ENCODE measurements around the gene NFATC1.

Gene NFATC1

DNA sequence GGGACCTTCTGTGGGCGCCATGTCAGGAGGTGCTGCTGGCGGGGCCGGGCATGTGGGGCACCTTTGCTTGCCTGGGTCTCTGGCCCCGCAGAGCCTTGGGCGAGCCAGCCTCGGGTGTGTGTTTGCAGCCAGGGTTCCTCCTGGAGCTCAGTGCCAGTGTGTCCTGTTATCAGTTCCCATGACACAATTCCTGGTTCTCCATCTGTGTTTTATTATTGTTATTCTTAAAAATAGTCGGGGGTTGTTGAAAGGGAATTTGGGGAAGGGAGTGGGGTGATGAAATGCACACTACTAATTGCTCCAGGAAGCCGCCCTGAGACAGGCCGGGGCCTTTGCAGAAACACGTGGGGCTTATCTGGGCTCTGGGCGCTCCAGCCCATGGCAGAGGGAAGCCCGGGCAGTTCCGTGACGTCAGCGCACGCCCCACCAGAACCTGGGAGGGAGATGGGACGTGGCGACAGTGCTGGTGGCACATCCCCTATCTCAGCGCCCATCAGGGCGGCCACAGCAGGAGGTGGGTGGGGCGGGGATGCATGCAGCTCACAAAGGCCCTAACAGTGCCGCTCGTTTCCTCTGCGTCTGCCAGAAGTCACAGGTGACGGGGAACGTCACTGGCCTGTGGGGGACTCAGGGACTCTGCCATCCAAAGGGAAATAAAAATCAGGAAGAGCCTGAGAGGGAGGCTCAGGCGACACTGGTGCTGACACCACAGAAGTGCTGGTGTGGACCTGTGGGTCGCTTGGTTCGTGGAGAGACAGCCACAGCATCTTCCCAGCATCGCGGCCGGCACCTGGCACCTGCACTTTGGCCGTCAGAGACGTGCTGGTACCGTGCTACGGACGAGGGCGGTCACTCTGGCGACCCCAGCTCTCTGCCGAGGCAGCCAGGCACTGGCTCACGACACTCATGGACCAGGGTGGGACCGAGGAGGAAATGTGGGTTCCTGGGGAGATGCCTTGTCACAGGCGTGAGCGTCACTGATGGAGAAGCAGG, 131.0 kb downstream of the NFATC1 start:
- peaks cover 24% of the 10 kb centered on the region for H3K36me3 ChIP-seq (ENCODE audit: insufficient read depth, insufficient read length, low read length)
- H3K4me3 ChIP-seq (ENCODE audit: insufficient read length, low read depth), result no peak overlapping the region
- TF ChIP-seq SUZ12 (IDR thresholded peaks at IDR 0.05; ENCODE audit: extremely low read depth, insufficient read depth, insufficient read length), result no peak
- no peak for TF ChIP-seq YY1 (IDR thresholded peaks at IDR 0.05; ENCODE audit: insufficient read depth, insufficient read length)
- no peak for TF ChIP-seq ZNF274 (IDR thresholded peaks at IDR 0.05; ENCODE audit: low read depth, low read length)
- no peaks in the 10 kb centered on the region for H3K27me3 ChIP-seq (ENCODE audit: insufficient read depth, insufficient read length)
- peaks cover 5% of the 10 kb centered on the region for H3K4me1 ChIP-seq (ENCODE audit: insufficient read depth, insufficient read length)
- peak overlapping the region; percentile 16 for H3K9ac ChIP-seq (ENCODE audit: insufficient read length, low read depth)
- no peaks in the 10 kb centered on the region for H3K9me3 ChIP-seq (ENCODE audit: insufficient read depth, low read length)
- no peak for DNase-seq (ENCODE audit: low read depth, low spot score)

DNA sequence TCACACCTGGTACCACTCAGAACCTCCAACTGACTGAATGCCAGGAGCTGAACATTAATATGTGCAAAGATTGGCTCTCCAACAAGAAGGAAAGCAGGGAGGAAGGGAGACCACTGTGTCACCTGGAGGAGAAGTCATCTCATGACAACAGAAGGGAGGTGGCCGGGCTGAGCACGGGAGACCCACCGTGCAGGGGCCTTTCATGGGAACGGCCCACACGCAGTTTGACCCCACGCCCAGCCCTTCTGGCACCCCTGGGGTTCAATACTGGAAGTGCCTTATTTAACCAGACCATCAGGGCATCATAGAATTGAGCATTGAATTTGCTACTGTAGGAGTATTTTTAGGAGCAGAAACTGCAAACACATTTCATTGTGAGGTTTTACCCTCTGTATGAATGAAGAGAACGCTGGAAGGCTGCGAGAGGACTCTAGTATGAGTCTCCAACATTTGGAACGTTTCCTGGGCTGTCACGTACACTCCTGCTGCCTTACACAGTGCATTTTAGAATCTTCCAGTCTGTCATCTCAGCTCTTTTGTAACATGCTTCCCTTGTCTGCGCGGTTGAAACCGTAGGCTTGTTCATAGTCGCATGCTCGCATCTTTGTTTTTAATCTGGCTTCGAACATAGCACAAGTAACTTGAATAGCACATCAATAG, 132.1 kb downstream of the NFATC1 start:
- H3K4me1 ChIP-seq (ENCODE audit: insufficient read depth, insufficient read length), result peaks cover 5% of the 10 kb centered on the region
- H3K36me3 ChIP-seq (ENCODE audit: insufficient read depth, insufficient read length, low read length), result peaks cover 24% of the 10 kb centered on the region
- TF ChIP-seq SUZ12 (IDR thresholded peaks at IDR 0.05; ENCODE audit: extremely low read depth, insufficient read depth, insufficient read length) (no peak), YY1 (IDR thresholded peaks at IDR 0.05; ENCODE audit: insufficient read depth, insufficient read length) (no peak), ZNF274 (IDR thresholded peaks at IDR 0.05; ENCODE audit: low read depth, low read length) (no peak)

DNA sequence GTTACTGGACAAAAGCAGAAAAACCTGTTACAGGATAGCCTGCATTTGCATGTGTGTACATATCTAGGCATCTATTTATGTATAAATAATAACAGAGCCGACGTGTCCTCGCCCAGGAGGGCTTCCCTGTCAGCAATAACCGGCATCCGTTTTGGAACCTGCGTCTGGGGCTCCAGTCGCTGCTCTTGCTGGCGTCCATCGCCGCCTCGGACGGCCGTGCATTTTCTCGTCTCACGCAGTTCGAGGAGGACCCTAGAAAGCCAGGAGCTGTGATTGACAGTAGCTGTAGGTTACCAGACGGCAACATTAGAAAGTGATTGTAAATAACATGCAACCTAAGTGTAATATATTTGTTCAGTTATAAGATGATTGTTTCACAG, 132.6 kb downstream of the NFATC1 start:
- Histone ChIP-seq H3K4me3 (ENCODE audit: insufficient read length, low read depth) (no peak overlapping the region), H3K4me1 (ENCODE audit: insufficient read depth, insufficient read length) (peaks cover 5% of the 10 kb centered on the region), H3K27me3 (ENCODE audit: insufficient read depth, insufficient read length) (no peaks in the 10 kb centered on the region), H3K9ac (ENCODE audit: insufficient read length, low read depth) (no peak overlapping the region), H3K9me3 (ENCODE audit: insufficient read depth, low read length) (no peaks in the 10 kb centered on the region), H3K36me3 (ENCODE audit: insufficient read depth, insufficient read length, low read length) (peaks cover 24% of the 10 kb centered on the region)
- DNase-seq (ENCODE audit: low read depth, low spot score), result no peak
- TF ChIP-seq YY1 (IDR thresholded peaks at IDR 0.05; ENCODE audit: insufficient read depth, insufficient read length) (no peak), ZNF274 (IDR thresholded peaks at IDR 0.05; ENCODE audit: low read depth, low read length) (no peak), SUZ12 (IDR thresholded peaks at IDR 0.05; ENCODE audit: extremely low read depth, insufficient read depth, insufficient read length) (no peak)

More for the DNA sequence above, 132.1 kb downstream of the NFATC1 start:
- DNase-seq (ENCODE audit: low read depth, low spot score), result no peak
- Histone ChIP-seq H3K9me3 (ENCODE audit: insufficient read depth, low read length) (no peaks in the 10 kb centered on the region), H3K9ac (ENCODE audit: insufficient read length, low read depth) (no peak overlapping the region), H3K27me3 (ENCODE audit: insufficient read depth, insufficient read length) (no peaks in the 10 kb centered on the region), H3K4me3 (ENCODE audit: insufficient read length, low read depth) (no peak overlapping the region)

DNA sequence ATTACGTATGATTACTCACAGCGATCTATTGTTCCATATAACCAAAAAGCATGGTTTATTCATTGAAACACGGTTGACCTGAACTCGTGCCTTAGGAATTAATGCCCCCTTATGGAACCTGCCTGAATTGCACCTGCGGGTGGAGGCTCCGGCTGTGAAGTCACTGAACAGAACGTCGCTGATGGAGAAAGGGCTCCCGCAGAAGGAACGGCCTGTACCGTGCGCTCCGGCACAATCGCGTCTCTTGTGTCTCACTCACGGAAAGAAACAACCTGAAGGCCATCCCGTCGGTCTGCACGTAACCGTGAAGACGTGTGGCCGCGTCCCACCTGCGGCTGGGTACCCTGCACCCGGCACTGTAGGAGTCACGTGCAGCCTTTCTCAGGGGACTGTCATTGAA, 133.1 kb downstream of the NFATC1 start:
- peak; percentile 13 for DNase-seq (ENCODE audit: low read depth, low spot score)
- Histone ChIP-seq H3K9me3 (ENCODE audit: insufficient read depth, low read length) (no peaks in the 10 kb centered on the region), H3K9ac (ENCODE audit: insufficient read length, low read depth) (no peak overlapping the region), H3K27me3 (ENCODE audit: insufficient read depth, insufficient read length) (no peaks in the 10 kb centered on the region), H3K36me3 (ENCODE audit: insufficient read depth, insufficient read length, low read length) (peaks cover 24% of the 10 kb centered on the region), H3K4me3 (ENCODE audit: insufficient read length, low read depth) (no peak overlapping the region), H3K4me1 (ENCODE audit: insufficient read depth, insufficient read length) (peaks cover 5% of the 10 kb centered on the region)
- TF ChIP-seq ZNF274 (IDR thresholded peaks at IDR 0.05; ENCODE audit: low read depth, low read length) (no peak), SUZ12 (IDR thresholded peaks at IDR 0.05; ENCODE audit: extremely low read depth, insufficient read depth, insufficient read length) (no peak), YY1 (IDR thresholded peaks at IDR 0.05; ENCODE audit: insufficient read depth, insufficient read length) (no peak)

DNA sequence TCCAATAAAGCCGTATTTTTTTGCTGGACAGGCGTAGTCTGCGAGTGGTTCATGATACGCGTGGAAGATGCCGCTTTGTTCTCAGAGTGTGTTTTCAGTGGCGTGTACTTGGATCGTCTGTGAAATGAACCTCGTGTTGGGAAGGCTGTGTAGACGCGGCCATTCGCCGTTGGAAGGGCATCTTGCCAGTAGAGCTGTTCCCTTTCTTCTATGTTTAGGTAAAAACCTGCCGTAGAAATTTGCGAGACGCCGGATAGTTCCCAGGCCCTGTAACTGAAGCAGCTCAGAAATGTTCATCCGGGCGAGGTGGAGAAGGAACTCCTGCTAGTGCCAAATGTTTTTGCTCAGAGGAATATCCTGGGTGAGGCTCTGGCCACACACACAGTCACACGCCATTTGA, 133.6 kb downstream of the NFATC1 start:
- no peak for DNase-seq (ENCODE audit: low read depth, low spot score)
- no peak overlapping the region for H3K9ac ChIP-seq (ENCODE audit: insufficient read length, low read depth)

DNA sequence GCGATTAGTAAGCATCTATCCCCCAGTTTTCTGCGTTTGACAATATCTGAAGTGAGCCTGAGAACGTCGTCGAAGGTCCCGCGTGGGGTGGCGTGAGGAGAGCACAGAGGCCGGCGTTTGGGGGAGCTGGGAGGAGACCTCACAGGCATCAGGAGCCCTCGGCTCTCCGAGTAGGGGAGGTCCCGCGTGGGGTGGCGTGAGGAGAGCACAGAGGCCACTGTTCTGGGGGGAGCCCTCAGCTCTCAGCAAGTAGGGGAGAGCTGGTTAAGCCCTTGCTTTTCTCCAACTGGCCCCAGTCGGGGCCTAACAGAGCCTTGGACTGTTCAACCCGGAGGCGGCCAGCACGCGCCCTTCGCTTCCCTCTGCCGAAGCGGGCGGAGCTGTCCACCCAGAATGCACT, 134.3 kb downstream of the NFATC1 start:
- Histone ChIP-seq H3K4me1 (ENCODE audit: insufficient read depth, insufficient read length) (peaks cover 2% of the 10 kb centered on the region), H3K9me3 (ENCODE audit: insufficient read depth, low read length) (no peaks in the 10 kb centered on the region), H3K4me3 (ENCODE audit: insufficient read length, low read depth) (no peak overlapping the region), H3K9ac (ENCODE audit: insufficient read length, low read depth) (no peak overlapping the region), H3K27me3 (ENCODE audit: insufficient read depth, insufficient read length) (no peaks in the 10 kb centered on the region), H3K36me3 (ENCODE audit: insufficient read depth, insufficient read length, low read length) (peaks cover 24% of the 10 kb centered on the region)
- TF ChIP-seq YY1 (IDR thresholded peaks at IDR 0.05; ENCODE audit: insufficient read depth, insufficient read length), result no peak
- no peak for TF ChIP-seq ZNF274 (IDR thresholded peaks at IDR 0.05; ENCODE audit: low read depth, low read length)
- TF ChIP-seq SUZ12 (IDR thresholded peaks at IDR 0.05; ENCODE audit: extremely low read depth, insufficient read depth, insufficient read length), result no peak
- no peak for DNase-seq (ENCODE audit: low read depth, low spot score)

More for the DNA sequence above, 133.6 kb downstream of the NFATC1 start:
- Histone ChIP-seq H3K9me3 (ENCODE audit: insufficient read depth, low read length) (no peaks in the 10 kb centered on the region), H3K36me3 (ENCODE audit: insufficient read depth, insufficient read length, low read length) (peaks cover 24% of the 10 kb centered on the region), H3K4me1 (ENCODE audit: insufficient read depth, insufficient read length) (peaks cover 2% of the 10 kb centered on the region), H3K4me3 (ENCODE audit: insufficient read length, low read depth) (no peak overlapping the region), H3K27me3 (ENCODE audit: insufficient read depth, insufficient read length) (no peaks in the 10 kb centered on the region)
- TF ChIP-seq SUZ12 (IDR thresholded peaks at IDR 0.05; ENCODE audit: extremely low read depth, insufficient read depth, insufficient read length) (no peak), ZNF274 (IDR thresholded peaks at IDR 0.05; ENCODE audit: low read depth, low read length) (no peak), YY1 (IDR thresholded peaks at IDR 0.05; ENCODE audit: insufficient read depth, insufficient read length) (no peak)

DNA sequence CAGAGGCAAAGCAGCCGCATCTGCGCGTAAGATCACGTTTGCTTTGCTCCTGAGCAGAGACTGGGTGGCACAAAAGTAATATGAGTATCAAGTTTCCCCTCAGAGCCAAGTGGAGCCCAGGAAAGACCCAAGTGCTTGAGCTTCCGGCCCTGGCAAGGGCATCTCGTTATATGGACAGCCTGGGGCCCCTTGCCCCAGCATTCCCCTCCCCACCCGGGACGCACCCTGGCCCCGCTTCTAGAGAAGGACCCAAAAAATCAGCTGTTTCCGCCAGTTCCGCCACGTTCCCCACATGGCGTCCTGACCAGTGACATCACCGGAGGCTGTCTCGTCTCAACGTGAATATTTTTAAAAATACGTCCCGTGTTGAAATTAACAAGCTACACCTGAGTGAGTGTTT, 135.1 kb downstream of the NFATC1 start:
- no peak for TF ChIP-seq YY1 (IDR thresholded peaks at IDR 0.05; ENCODE audit: insufficient read depth, insufficient read length)
- no peak for TF ChIP-seq SUZ12 (IDR thresholded peaks at IDR 0.05; ENCODE audit: extremely low read depth, insufficient read depth, insufficient read length)
- no peak for TF ChIP-seq ZNF274 (IDR thresholded peaks at IDR 0.05; ENCODE audit: low read depth, low read length)

More for the DNA sequence above, 135.1 kb downstream of the NFATC1 start:
- H3K36me3 ChIP-seq (ENCODE audit: insufficient read depth, insufficient read length, low read length), result peaks cover 24% of the 10 kb centered on the region
- peaks cover 2% of the 10 kb centered on the region for H3K4me1 ChIP-seq (ENCODE audit: insufficient read depth, insufficient read length)
- no peak overlapping the region for H3K9ac ChIP-seq (ENCODE audit: insufficient read length, low read depth)
- no peak overlapping the region for H3K4me3 ChIP-seq (ENCODE audit: insufficient read length, low read depth)
- DNase-seq (ENCODE audit: low read depth, low spot score), result no peak
- H3K9me3 ChIP-seq (ENCODE audit: insufficient read depth, low read length), result no peaks in the 10 kb centered on the region
- no peaks in the 10 kb centered on the region for H3K27me3 ChIP-seq (ENCODE audit: insufficient read depth, insufficient read length)

Measured in NT2/D1 (cell line).